Measurements from ENCODE around the gene NRARP. TPM values are rescaled to one million over a fixed set of nuclear protein-coding genes. Genes with fewer than 3 reads are reported as not detected.
A peak's percentile ranks its signal among the peaks of the same experiment; 100 is the strongest.

Gene NRARP
- total and polyA plus RNA-seq, 2 of the 13 experiments (the other 11 are each of a cell fraction or from before 2014, with no cell fraction given), result 0.22 to 0.46 TPM

- TF ChIP-seq ETS1 (CRISPR knock-in tag; IDR thresholded peaks at IDR 0.05), result no peak
- no peak for TF ChIP-seq KAT2B (IDR thresholded peaks at IDR 0.05; ENCODE audit: borderline replicate concordance, low read depth, low read length)
- TF ChIP-seq, protein P1, sequence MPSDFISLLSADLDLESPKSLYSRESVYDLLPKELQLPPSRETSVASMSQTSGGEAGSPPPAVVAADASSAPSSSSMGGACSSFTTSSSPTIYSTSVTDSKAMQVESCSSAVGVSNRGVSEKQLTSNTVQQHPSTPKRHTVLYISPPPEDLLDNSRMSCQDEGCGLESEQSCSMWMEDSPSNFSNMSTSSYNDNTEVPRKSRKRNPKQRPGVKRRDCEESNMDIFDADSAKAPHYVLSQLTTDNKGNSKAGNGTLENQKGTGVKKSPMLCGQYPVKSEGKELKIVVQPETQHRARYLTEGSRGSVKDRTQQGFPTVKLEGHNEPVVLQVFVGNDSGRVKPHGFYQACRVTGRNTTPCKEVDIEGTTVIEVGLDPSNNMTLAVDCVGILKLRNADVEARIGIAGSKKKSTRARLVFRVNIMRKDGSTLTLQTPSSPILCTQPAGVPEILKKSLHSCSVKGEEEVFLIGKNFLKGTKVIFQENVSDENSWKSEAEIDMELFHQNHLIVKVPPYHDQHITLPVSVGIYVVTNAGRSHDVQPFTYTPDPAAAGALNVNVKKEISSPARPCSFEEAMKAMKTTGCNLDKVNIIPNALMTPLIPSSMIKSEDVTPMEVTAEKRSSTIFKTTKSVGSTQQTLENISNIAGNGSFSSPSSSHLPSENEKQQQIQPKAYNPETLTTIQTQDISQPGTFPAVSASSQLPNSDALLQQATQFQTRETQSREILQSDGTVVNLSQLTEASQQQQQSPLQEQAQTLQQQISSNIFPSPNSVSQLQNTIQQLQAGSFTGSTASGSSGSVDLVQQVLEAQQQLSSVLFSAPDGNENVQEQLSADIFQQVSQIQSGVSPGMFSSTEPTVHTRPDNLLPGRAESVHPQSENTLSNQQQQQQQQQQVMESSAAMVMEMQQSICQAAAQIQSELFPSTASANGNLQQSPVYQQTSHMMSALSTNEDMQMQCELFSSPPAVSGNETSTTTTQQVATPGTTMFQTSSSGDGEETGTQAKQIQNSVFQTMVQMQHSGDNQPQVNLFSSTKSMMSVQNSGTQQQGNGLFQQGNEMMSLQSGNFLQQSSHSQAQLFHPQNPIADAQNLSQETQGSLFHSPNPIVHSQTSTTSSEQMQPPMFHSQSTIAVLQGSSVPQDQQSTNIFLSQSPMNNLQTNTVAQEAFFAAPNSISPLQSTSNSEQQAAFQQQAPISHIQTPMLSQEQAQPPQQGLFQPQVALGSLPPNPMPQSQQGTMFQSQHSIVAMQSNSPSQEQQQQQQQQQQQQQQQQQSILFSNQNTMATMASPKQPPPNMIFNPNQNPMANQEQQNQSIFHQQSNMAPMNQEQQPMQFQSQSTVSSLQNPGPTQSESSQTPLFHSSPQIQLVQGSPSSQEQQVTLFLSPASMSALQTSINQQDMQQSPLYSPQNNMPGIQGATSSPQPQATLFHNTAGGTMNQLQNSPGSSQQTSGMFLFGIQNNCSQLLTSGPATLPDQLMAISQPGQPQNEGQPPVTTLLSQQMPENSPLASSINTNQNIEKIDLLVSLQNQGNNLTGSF (CRISPR knock-in tag; IDR thresholded peaks at IDR 0.05), result no peak
- TF ChIP-seq ZFP36L1 (CRISPR knock-in tag; IDR thresholded peaks at IDR 0.05), result no peak
- TF ChIP-seq ZNF737 (CRISPR knock-in tag; IDR thresholded peaks at IDR 0.05; ENCODE audit: borderline replicate concordance), result no peak
- TF ChIP-seq ZNF687 (CRISPR knock-in tag; IDR thresholded peaks at IDR 0.05), result peak; percentile 84
- TF ChIP-seq NFYB (CRISPR knock-in tag; IDR thresholded peaks at IDR 0.05), result no peak
- TF ChIP-seq ARHGAP35 (CRISPR knock-in tag; IDR thresholded peaks at IDR 0.05; ENCODE audit: borderline replicate concordance), result no peak
- TF ChIP-seq JARID2 (CRISPR knock-in tag; IDR thresholded peaks at IDR 0.05; ENCODE audit: insufficient replicate concordance), result no peak
- no peak for TF ChIP-seq RAD51 (IDR thresholded peaks at IDR 0.05; ENCODE audit: borderline replicate concordance)
- 0 out of 2 replicates have a peak, but pooled peaks have one; percentile 14 for TF ChIP-seq ZNF792 (CRISPR knock-in tag; IDR thresholded peaks at IDR 0.05)
- TF ChIP-seq ZNF691 (CRISPR knock-in tag; IDR thresholded peaks at IDR 0.05; ENCODE audit: borderline replicate concordance, low read depth), result no peak
Measured at GRCh38 chr9:137301081-137301947, 757 bp downstream of the NRARP start (continued).
